ENCODE results near the gene GHITM. TPM values are rescaled to one million over a fixed set of nuclear protein-coding genes. Genes with fewer than 3 reads are reported as not detected.

The GHITM gene
- total RNA-seq, 4 donors from 2014 or later, result 137 to 289 (median 182) TPM

DNA sequence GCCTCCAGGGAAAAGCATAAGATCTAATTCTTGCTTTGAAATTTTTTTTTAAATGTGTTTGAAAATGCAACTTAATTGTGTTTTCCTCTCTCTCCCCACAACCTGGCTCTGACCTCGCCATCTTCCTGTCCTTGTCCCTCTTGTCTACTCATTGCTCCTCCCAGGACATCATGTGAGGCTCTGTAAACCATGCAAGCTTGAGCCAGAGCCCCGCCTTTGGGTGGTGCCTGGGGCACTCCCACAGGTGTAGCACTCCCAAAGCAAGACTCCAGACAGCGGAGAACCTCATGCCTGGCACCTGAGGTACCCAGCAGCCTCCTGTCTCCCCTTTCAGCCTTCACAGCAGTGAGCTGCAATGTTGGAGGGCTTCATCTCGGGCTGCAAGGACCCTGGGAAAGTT is 45.2 kb downstream of the GHITM start:
- intact Hi-C loops (cut with DNase I), result no loop called here
- WGBS, 2 donors, result 52 to 69% methylated on average over 4 of the region's 4 CpGs
- Histone ChIP-seq H3K27me3 (peaks cover 0 to 18% (median 0%) of the 10 kb centered on the region in 4 donors), H3K27ac (peak overlapping the region in 1 of 4 donors; percentile 10), H3K4me1 (peaks cover 0 to 32% (median 4%) of the 10 kb centered on the region in 3 donors), H3K4me3 (no peak overlapping the region), H3K36me3 (no peaks in the 10 kb centered on the region), H3K9me3 (no peaks in the 10 kb centered on the region)
- no peak for DNase-seq
- TF ChIP-seq, protein P1, sequence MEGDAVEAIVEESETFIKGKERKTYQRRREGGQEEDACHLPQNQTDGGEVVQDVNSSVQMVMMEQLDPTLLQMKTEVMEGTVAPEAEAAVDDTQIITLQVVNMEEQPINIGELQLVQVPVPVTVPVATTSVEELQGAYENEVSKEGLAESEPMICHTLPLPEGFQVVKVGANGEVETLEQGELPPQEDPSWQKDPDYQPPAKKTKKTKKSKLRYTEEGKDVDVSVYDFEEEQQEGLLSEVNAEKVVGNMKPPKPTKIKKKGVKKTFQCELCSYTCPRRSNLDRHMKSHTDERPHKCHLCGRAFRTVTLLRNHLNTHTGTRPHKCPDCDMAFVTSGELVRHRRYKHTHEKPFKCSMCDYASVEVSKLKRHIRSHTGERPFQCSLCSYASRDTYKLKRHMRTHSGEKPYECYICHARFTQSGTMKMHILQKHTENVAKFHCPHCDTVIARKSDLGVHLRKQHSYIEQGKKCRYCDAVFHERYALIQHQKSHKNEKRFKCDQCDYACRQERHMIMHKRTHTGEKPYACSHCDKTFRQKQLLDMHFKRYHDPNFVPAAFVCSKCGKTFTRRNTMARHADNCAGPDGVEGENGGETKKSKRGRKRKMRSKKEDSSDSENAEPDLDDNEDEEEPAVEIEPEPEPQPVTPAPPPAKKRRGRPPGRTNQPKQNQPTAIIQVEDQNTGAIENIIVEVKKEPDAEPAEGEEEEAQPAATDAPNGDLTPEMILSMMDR (IDR thresholded peaks at IDR 0.05), result no peak
- peak in 1 of 4 donors; percentile 7 for TF ChIP-seq POLR2A (IDR thresholded peaks at IDR 0.05)

DNA sequence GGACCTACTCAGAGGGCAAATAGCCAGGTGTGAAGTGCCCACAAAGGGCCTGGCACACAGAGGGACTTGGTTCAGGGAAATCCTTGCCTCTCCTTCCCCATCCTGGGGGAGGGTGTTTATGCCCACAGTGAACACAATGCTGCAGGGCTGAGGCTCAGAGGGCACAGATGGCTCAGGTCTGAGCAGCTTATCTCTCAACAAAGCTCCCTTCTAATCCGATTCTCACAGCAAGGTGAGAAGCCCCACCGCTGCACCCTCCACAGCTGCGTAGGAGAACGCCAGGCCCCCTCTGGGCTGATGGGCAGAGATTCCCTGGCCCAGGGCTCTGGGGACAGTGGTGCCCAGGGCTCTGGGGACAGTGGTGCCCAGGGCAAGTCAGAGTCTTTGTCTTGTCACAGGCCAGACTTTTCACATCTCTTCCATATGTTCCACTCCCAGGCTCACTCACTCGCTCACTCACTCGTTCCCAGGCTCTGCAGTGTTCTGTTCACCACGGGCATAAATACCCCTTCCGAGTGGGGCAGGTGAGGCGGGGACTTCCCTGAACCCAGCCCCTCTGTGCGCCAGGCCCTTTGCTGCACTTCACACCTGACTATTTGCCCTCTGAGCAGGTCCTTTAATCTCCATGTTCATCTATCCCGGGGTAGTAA is 46.3 kb downstream of the GHITM start:
- no peaks in the 10 kb centered on the region for H3K9me3 ChIP-seq
- H3K4me3 ChIP-seq, result no peak overlapping the region
- DNase-seq, result no peak
- 69 to 70% methylated on average over 7 of the region's 11 CpGs for WGBS, 2 donors
- intact Hi-C loops (cut with DNase I), result no loop called here
- H3K36me3 ChIP-seq, result no peaks in the 10 kb centered on the region
- peaks cover 0 to 18% (median 0%) of the 10 kb centered on the region in 4 donors for H3K27me3 ChIP-seq
- H3K27ac ChIP-seq, result no peak overlapping the region
- H3K4me1 ChIP-seq, result peaks cover 0 to 26% (median 4%) of the 10 kb centered on the region in 3 donors
- TF ChIP-seq, protein P1 (IDR thresholded peaks at IDR 0.05), result no peak
- no peak for TF ChIP-seq POLR2A (IDR thresholded peaks at IDR 0.05)

DNA sequence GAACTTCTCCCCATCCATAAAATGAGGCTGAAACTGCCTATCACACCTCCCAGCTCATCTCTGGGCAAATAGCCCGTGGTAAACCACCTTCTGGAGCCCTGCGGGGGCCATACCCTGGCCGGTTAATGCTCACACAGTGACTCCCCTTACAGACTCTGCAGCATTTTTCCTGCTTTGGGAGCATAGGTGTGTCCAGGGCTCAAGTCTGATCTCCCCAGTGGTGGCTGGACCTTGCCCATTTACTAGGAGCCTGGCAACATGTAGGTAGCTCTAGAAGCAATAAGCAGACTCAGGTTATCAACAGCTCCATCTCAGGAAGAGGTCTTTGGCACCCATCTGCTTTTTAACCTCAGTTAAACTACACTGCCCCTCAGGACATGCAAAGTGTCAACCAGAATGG is 49.5 kb downstream of the GHITM start:
- intact Hi-C loops (cut with DNase I), result no loop called here
- Histone ChIP-seq H3K27me3 (peaks cover 0 to 30% (median 0%) of the 10 kb centered on the region in 4 donors), H3K36me3 (no peaks in the 10 kb centered on the region), H3K27ac (no peak overlapping the region), H3K4me1 (peaks cover 0 to 34% (median 6%) of the 10 kb centered on the region in 3 donors), H3K9me3 (no peaks in the 10 kb centered on the region), H3K4me3 (no peak overlapping the region)
- WGBS, 2 donors, result 87 to 88% methylated on average over 3 of the region's 3 CpGs
- no peak for DNase-seq
- TF ChIP-seq POLR2A (IDR thresholded peaks at IDR 0.05), result no peak
- TF ChIP-seq, protein P1 (IDR thresholded peaks at IDR 0.05), result no peak

DNA sequence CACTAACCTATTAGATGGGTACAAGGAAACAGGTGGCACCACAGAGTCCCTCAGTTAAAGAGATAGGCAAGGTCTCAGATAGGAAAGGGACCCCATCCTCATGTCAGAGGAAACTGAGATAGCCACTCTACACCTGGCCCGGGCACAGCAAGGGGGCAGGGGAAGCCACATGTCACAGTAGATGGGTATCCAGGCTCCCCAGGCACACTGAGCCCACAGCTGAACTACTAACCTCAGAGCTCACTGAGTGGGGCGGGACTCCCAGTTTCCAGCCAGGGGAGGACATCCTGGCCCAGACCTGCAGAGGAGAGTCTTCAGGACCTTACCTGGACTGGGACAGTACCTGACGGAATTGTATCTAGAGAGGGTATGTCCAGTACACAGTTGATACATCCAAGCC is 51.3 kb downstream of the GHITM start:
- Histone ChIP-seq H3K4me1 (peaks cover 0 to 37% (median 12%) of the 10 kb centered on the region in 3 donors), H3K4me3 (no peak overlapping the region), H3K9me3 (no peaks in the 10 kb centered on the region), H3K27me3 (peaks cover 0 to 38% (median 5%) of the 10 kb centered on the region in 4 donors), H3K36me3 (no peaks in the 10 kb centered on the region), H3K27ac (no peak overlapping the region)
- DNase-seq, result no peak
- 96 to 100% methylated on average over 2 to 3 of the region's 3 CpGs for WGBS, 2 donors
- TF ChIP-seq POLR2A (IDR thresholded peaks at IDR 0.05), result no peak
- TF ChIP-seq, protein P1 (IDR thresholded peaks at IDR 0.05), result no peak
- intact Hi-C loops (cut with DNase I), result no loop called here

DNA sequence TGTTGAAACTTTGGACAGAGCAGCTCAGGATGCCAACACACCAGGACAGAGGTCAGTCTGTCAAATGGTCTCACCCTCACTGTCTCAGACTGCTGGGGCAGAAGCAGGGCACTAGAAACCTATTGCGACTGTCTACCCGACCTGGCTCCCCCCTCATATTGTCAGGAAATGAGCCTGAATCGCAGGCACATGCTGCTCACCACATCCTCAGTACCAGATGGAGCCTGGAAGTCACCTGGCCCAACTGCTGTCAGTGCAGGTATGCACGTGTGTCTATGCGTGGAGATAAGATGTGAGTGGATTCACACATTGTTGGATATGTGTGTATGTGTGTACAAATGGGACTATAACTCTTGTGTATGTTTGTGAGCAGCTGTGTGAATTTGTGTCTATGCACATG is 51.8 kb downstream of the GHITM start:
- no peak overlapping the region for H3K4me3 ChIP-seq
- TF ChIP-seq POLR2A (IDR thresholded peaks at IDR 0.05), result no peak
- TF ChIP-seq, protein P1 (IDR thresholded peaks at IDR 0.05), result no peak
- no peaks in the 10 kb centered on the region for H3K36me3 ChIP-seq
- intact Hi-C loops (cut with DNase I), result no loop called here
- no peak overlapping the region for H3K27ac ChIP-seq
- no peaks in the 10 kb centered on the region for H3K9me3 ChIP-seq
- DNase-seq, result no peak
- H3K27me3 ChIP-seq, result peaks cover 0 to 40% (median 6%) of the 10 kb centered on the region in 4 donors
- WGBS, 2 donors, result 43 to 52% methylated on average over 2 to 5 of the region's 5 CpGs
- H3K4me1 ChIP-seq, result peaks cover 0 to 42% (median 12%) of the 10 kb centered on the region in 3 donors

Data from esophagus squamous epithelium (tissue), 5 donors.